GM18499 (cell line): ENCODE data around the gene EML4.
"Not testable (repeated sequence)": the region's sequence is repeated elsewhere in the genome, so short reads cannot be mapped to it uniquely, and the experiment has no call there.

ENCODE experiments used
- ATAC-seq: cut with Tn5 transposase; IDR thresholded peaks from one replicate; pipeline ENCODE4 v1.9.1; 2021; ENCODE audit warnings: moderate number of reproducible peaks; ENCODE audit not compliant: insufficient read depth, unreplicated experiment

Gene EML4

DNA sequence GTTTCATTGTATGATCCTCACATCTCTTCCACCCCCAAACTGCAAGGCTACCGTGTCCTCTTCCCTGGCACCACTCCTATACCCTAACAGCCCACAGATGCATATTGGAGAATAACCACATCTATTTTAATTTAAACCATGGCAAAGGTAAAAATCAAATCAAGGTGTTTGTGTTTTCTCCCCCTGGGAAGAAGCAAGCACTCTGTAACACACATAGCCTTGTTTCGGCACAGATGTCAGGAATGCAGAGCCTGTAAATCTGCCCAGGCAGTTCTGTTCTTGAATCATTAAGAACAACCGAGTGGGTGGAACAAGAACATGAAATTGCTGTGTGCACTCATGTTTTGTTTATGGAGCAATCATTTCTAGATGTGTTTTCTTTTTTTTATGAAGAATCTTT, 198.7 kb downstream of the EML4 start:
- ATAC-seq = no peak

DNA sequence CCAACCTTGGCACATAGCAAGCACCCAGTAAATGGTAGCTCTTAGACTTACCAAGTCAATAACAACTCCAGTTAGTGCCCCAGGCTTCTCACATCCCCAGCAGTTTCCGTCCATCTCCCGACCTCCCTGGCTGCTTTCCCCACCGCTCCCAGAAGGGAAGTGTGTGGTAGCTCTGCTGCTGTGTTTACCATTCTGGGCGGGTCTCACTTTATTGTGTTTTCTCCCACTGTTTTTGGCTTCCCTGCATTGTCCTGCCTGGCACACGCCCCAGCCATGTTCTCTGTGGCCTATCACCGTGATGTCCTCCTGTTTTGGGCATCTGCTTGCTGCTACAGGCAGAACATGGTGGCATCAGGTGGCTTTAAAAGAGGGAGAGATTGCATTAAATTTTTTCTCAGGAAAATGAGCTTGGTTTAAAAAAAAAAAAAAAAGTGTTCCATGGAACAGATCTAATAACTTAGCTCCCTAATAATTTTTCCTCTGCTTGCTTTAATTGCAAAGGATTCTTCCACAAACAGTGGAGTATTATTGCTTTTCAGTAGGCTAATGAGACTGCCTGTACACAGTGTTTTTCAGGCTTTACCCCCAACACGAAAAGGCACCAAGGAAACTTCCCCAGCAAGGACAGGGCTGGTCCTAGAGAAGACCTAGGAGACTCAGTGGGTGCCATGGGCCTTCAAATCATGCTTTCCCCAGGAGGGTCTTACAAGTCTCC, 199.8 kb downstream of the EML4 start:
- no peak for ATAC-seq

DNA sequence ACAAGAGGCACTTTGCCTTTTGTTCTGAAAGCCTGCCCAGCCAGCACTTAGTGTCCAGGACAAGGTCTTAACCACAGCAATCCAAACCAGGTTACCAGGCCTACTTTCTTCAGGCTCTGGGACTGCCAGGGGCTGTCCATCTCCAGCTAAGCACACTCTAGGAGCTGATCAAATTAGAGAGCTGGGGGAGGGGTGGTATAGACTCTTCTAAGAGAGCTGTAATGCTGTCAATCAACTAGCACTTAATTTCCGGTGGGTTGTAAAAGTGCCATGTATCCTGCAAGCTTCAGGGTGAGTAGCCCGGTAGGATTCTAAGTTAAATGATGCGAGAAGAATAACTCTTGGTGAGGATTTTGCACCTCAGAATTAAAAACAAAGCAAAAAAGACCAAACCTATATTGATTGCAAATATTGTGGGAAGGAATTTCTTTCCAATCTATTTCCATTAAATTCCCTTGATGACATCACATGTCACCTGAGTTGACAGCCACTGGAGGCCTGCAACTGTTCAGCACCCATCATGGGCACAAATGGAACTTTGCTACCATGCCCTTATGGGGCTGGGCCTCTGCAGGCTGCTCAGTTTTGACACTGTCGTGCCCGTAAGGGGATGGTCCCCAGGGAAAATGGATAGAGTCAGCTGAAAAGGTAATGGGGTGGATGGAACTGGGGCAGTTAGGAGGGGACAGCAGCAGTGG, 200.5 kb downstream of the EML4 start:
- no peak for ATAC-seq

DNA sequence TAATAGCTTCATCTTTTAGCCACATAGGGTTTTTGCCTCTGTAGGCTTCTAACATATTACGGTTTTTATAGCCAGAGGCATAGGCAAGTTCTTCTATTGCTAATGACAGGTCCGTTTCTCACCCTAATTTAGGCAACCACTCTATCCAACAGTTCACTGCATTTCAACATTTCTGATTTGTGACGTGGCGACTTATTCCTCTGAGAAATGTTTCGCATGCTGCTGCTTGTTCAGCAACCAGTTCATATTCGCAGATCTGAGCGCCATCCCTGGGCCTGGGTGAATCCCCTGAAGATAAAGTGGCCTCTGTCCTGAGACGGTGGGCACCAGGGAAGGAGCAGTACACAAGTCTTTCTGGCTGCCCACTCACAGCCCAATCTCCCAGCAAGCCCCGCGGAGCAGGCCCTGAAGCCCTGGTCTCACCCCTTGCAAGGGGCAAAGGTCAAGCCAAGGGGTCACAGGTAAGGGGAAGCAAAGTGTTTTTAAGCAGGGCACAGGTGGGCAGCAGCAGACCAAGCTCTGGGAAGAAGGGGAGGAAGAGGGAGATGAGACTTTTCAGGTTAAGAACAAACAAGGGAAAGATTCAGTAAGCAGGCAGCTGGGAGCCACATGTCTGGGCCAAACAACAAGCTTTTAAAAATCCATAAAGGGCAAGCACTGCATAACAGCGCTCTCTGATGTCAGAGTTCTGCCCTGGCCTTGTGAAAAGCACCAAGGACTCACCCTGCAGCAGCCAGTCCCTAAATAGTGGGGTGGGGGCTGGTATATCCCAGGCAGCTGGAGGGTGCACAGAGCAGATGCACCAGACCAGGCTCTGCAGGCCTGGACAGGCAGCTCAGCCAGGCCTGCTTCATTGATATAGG, 202.7 kb downstream of the EML4 start:
- no peak for ATAC-seq

DNA sequence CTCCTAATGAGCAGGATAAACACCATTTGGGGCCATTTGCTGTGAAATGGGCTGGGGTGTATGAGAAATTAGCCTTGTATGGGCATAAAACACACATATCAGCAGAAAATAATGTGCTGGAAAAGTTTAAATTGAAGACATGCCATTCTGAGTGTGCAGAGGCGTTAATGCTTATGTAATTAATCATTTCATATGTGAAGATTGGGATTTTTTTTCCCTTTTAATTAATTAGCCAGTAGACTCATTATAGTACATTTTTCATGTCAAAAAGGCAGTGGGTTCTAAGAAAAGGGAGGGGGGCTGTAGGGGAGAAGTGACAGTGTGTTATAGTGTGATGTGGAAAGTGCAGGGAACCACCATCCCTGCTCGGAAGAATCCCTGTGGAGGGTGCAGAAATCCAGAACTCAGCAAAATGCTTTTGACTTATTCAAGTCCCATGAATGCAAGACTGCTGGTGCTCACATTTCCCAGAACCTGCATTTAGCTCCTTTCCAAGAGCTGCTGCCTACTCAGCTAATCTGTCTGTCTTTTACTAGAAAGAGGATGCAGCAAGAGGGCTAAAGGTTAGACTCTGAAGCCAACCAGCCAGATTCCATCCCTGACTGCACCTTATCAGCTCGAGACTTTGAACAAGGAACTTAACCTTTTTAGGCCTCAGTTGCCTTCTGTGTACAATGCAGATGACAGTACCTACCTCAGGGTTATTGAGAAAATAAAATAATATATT, 203.5 kb downstream of the EML4 start:
- no peak for ATAC-seq

DNA sequence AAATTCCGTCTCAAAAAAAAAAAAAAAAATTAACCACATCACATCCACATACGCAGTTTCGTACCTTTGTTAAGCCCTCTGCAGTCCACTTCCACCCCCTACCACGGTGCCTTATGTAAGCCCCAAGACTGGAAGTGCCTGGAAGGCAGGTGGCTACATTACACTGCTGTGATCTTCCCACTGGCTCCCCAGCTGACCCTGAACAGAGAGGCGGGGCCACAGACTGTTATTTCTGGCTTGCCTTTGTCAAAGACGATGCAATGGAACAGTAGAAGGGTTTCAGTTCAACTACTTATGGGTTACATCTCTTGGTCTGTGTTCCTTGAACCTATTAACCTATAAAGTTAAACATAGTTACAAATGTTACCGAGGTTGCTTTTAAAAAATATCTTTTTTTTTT, 207.6 kb downstream of the EML4 start:
- ATAC-seq = no peak

DNA sequence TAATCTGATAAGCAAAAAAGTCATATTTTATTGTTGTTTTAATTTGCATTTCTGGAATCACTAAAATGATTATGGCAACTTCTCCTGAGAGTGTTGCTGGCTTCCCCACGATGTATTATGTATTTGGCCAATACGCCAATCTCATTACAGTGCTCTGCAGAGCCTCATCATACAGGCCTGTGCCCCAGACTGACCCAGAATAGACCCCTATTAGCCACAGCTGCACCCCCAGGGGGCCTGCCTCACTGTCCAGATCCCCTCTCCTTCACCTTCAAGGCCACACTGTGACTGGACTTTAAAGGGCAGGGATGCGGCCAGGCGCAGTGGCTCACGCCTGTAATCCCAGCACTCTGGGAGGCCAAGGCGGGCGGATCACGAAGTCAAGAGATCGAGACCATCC, 209.3 kb downstream of the EML4 start:
- no peak for ATAC-seq

DNA sequence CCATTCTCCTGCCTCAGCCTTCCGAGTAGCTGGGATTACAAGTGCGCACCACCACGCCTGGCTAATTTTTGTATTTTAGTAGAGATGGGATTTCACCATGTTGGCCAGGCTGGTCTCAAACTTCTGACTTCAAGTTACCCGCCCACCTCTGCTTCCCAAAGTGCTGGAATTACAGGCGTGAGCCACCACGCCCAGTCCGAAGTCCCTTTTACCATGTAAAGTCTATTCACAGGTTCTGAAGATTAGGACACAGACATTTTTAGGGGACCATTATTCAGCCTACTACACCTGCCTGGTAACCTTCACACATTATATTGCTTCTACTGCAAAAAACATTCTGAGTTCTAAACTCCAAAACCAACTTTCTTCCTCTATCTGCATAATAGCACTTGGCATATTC, 210.9 kb downstream of the EML4 start:
- ATAC-seq = not testable (repeated sequence)

DNA sequence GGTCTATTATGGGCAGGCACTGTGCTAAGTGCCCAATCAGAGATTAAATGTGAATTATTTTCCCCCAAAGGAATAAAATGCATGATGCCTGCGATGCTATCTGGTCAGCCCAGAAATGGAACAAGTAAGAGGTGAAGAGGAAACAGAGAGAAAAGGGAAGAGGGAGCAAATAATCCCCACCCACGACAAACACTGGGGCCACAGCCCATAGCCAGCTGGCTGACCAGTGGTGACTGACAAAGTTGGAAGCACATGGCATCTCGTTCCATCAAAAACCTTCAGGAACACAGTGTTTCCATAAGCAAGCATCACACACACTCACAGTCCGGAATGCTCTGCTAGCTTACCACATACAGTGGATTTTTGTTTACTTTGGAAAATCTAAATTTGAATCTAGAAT, 213.0 kb downstream of the EML4 start:
- no peak for ATAC-seq
